ENCODE measurements around the gene CDRT15. TPM values are rescaled to one million over a fixed set of nuclear protein-coding genes. Genes with fewer than 3 reads are reported as not detected.
A peak's percentile ranks its signal among the peaks of the same experiment; 100 is the strongest.

CDRT15 gene
- total RNA-seq, 4 donors from 2014 or later, result not detected

GRCh38 chr17:14203388-14203787 is 33.3 kb downstream of the CDRT15 start:
- DNase-seq, result no peak
- peaks cover 0 to 44% (median 0%) of the 10 kb centered on the region in 3 donors for H3K36me3 ChIP-seq
- no peak overlapping the region for H3K4me3 ChIP-seq
- peak in 2 of 6 experiments; percentile 6 to 42 for TF ChIP-seq CTCF (IDR thresholded peaks at IDR 0.05)
- TF ChIP-seq POLR2A (IDR thresholded peaks at IDR 0.05), result no peak
- no peak overlapping the region for H3K27ac ChIP-seq
- H3K9me3 ChIP-seq, result no peaks in the 10 kb centered on the region
- intact Hi-C loops (cut with DNase I), result no loop called here
- H3K27me3 ChIP-seq, result no peaks in the 10 kb centered on the region
- 56 to 92% methylated on average over 3 of the region's 3 CpGs for WGBS, 2 donors
- peaks cover 0 to 40% (median 21%) of the 10 kb centered on the region in 3 donors for H3K4me1 ChIP-seq

- 86 to 92% methylated on average over 10 of the region's 10 CpGs for WGBS, 2 donors
- peak overlapping the region in 1 of 4 donors; percentile 31 for H3K27ac ChIP-seq
- no peak for TF ChIP-seq CTCF (IDR thresholded peaks at IDR 0.05)
- H3K4me1 ChIP-seq, result peaks cover 0 to 40% (median 21%) of the 10 kb centered on the region in 3 donors
- H3K9me3 ChIP-seq, result no peaks in the 10 kb centered on the region
- no peak overlapping the region for H3K4me3 ChIP-seq
- peaks cover 0 to 44% (median 0%) of the 10 kb centered on the region in 3 donors for H3K36me3 ChIP-seq
- no peak for DNase-seq
- intact Hi-C loops (cut with DNase I), result no loop called here
- no peaks in the 10 kb centered on the region for H3K27me3 ChIP-seq
Observed at GRCh38 chr17:14202388-14203166, 34.1 kb downstream of the CDRT15 start.

- TF ChIP-seq CTCF (IDR thresholded peaks at IDR 0.05) (no peak), POLR2A (IDR thresholded peaks at IDR 0.05) (no peak)
- Histone ChIP-seq H3K4me3 (no peak overlapping the region), H3K27ac (peak overlapping the region in 2 of 4 donors; percentile 31 to 47), H3K9me3 (no peaks in the 10 kb centered on the region), H3K27me3 (no peaks in the 10 kb centered on the region), H3K36me3 (peaks cover 0 to 44% (median 0%) of the 10 kb centered on the region in 3 donors), H3K4me1 (peaks cover 0 to 40% (median 21%) of the 10 kb centered on the region in 3 donors)
- intact Hi-C loops (cut with DNase I), result no loop called here
- WGBS, 2 donors, result 96 to 97% methylated on average over 4 of the region's 4 CpGs
- DNase-seq, result no peak
Observed at GRCh38 chr17:14201988-14202380, 34.7 kb downstream of the CDRT15 start.

GRCh38 chr17:14201021-14201987 is 35.4 kb downstream of the CDRT15 start:
- Histone ChIP-seq H3K27ac (peak overlapping the region in 2 of 4 donors; percentile 47 to 58), H3K4me1 (peaks cover 0 to 34% (median 16%) of the 10 kb centered on the region in 3 donors), H3K27me3 (no peaks in the 10 kb centered on the region), H3K4me3 (no peak overlapping the region), H3K9me3 (no peaks in the 10 kb centered on the region), H3K36me3 (peaks cover 0 to 44% (median 0%) of the 10 kb centered on the region in 3 donors)
- intact Hi-C loops (cut with DNase I), result no loop called here
- no peak for DNase-seq
- WGBS, 2 donors, result 43 to 60% methylated on average over 10 of the region's 10 CpGs
- TF ChIP-seq POLR2A (IDR thresholded peaks at IDR 0.05), result peak in 1 of 4 donors; percentile 4
- TF ChIP-seq CTCF (IDR thresholded peaks at IDR 0.05), result no peak

All from esophagus squamous epithelium (tissue), 5 donors.